A549 (cell line): ENCODE measurements around the gene TMEM39A.

ENCODE experiments used
- MAFK ChIP-seq: fragments of 450-650 bp; IDR thresholded peaks from 2 replicates; pipeline ENCODE4 v1.6.1; 2014; ENCODE audit not compliant: partially characterized antibody
- POLR2A ChIP-seq: IDR thresholded peaks from 2 replicates; pipeline ENCODE4 v1.6.1; 2012; ENCODE audit warnings: mild to moderate bottlenecking, low read length
- TF ChIP-seq, protein P1 (sequence below): fragments of >200 bp; sonication (Bioruptor Twin); formaldehyde crosslinking; IDR thresholded peaks from 3 replicates; pipeline ENCODE4 v1.5.1; 2016

DNA sequence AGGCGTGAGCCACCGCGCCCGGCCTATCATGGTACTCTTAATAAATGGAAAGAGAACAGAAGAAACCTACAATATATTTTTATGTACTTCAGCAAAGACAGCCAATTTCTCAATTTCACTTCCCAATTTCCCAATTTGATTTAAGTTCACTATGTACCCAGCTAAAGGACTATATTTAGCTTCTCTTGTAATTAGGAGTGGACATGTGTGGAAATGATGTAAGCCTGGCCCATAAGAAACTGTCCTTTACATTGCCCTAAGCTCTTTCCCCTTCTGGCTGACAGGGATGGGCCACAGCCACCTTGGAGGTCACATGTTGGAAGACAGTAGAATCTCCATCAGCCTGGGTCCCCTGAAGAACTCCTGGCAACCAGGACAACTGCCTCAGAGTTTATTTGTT is 6.2 kb downstream of the TMEM39A start:
- TF ChIP-seq, protein P1, sequence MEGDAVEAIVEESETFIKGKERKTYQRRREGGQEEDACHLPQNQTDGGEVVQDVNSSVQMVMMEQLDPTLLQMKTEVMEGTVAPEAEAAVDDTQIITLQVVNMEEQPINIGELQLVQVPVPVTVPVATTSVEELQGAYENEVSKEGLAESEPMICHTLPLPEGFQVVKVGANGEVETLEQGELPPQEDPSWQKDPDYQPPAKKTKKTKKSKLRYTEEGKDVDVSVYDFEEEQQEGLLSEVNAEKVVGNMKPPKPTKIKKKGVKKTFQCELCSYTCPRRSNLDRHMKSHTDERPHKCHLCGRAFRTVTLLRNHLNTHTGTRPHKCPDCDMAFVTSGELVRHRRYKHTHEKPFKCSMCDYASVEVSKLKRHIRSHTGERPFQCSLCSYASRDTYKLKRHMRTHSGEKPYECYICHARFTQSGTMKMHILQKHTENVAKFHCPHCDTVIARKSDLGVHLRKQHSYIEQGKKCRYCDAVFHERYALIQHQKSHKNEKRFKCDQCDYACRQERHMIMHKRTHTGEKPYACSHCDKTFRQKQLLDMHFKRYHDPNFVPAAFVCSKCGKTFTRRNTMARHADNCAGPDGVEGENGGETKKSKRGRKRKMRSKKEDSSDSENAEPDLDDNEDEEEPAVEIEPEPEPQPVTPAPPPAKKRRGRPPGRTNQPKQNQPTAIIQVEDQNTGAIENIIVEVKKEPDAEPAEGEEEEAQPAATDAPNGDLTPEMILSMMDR = no peak
- TF ChIP-seq MAFK (no peak), POLR2A (no peak)
